Nephron (organoid): ENCODE data around the gene DDOST.

Source experiments
- H3K27ac Mint-ChIP-seq, 3 experiments: 2 replicates each; pipeline ENCODE4 v1.8.0; 2020; ENCODE audit warnings: mixed read lengths in 3 of 3, mild to moderate bottlenecking in 2 of 3, moderate library complexity in 1 of 3
- H3K27me3 Mint-ChIP-seq: 2 replicates; pipeline ENCODE4 v1.8.0; 2021; ENCODE audit warnings: low read depth, mild to moderate bottlenecking, moderate library complexity, mixed read lengths
- H3K36me3 Mint-ChIP-seq: 2 replicates; pipeline ENCODE4 v1.8.0; 2020; ENCODE audit warnings: low read depth, mixed read lengths
- H3K4me1 Mint-ChIP-seq: 2 replicates; pipeline ENCODE4 v1.8.0; 2020; ENCODE audit warnings: mixed read lengths
- H3K4me3 Mint-ChIP-seq, 3 experiments: 2 replicates each; pipeline ENCODE4 v1.8.0; 2020; ENCODE audit warnings: mild to moderate bottlenecking in 3 of 3, mixed read lengths in 3 of 3, moderate library complexity in 2 of 3
- H3K9me3 Mint-ChIP-seq: 2 replicates; pipeline ENCODE4 v1.8.0; 2020; ENCODE audit warnings: mixed read lengths
- TF ChIP-seq, protein P1 (sequence below), 3 experiments: fragments of 200-600 bp; sonication (generic); IDR thresholded peaks; one replicate each; pipeline ENCODE4 v1.5.0; 2021; ENCODE audit warnings: antibody characterized with exemption in 3 of 3; ENCODE audit not compliant: unreplicated experiment in 3 of 3

DDOST gene

DNA sequence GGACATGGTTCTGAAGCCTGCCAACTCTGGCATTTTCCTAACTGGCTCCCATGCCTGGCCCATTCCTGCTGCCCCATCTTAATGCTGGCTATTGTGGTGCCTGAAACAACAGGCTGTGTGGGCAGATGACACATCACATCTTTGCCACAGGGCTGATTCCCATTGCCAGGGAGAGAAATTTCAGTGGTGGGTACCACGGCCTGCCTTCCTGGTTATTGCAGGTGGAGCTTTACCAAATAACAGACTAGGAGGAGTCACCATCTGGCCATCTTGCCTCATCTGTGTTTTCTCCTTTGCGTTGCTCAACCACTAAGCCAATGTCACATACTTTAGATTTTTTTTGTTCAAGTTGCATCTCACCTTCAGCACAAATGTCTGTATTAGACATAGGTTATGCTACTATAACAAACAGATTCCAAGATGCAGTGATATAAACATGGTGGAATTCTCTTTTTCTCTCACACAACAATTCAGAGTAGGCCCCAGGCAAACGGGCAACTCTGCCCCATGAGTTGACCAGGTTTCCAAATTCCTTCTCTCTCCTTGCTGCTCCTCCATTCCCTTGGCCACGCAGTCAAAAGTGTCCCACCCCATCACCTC lies 58.2 kb downstream of the DDOST start:
- Mint-ChIP-seq H3K4me3 (no peak overlapping the region), H3K36me3 (no peaks in the 10 kb centered on the region), H3K4me1 (peaks cover 4% of the 10 kb centered on the region), H3K27ac (no peak overlapping the region), H3K9me3 (no peaks in the 10 kb centered on the region), H3K27me3 (no peaks in the 10 kb centered on the region)
- TF ChIP-seq, protein P1, sequence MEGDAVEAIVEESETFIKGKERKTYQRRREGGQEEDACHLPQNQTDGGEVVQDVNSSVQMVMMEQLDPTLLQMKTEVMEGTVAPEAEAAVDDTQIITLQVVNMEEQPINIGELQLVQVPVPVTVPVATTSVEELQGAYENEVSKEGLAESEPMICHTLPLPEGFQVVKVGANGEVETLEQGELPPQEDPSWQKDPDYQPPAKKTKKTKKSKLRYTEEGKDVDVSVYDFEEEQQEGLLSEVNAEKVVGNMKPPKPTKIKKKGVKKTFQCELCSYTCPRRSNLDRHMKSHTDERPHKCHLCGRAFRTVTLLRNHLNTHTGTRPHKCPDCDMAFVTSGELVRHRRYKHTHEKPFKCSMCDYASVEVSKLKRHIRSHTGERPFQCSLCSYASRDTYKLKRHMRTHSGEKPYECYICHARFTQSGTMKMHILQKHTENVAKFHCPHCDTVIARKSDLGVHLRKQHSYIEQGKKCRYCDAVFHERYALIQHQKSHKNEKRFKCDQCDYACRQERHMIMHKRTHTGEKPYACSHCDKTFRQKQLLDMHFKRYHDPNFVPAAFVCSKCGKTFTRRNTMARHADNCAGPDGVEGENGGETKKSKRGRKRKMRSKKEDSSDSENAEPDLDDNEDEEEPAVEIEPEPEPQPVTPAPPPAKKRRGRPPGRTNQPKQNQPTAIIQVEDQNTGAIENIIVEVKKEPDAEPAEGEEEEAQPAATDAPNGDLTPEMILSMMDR (IDR thresholded peaks at IDR 0.05; ENCODE audit: unreplicated experiment in 3 of 3): no peak
